GM12891 (cell line): Measurements from ENCODE around the gene ABCG5. TPM values are rescaled to one million over a fixed set of nuclear protein-coding genes. Genes with fewer than 3 reads are reported as not detected.
A peak's percentile ranks its signal among the peaks of the same experiment; 100 is the strongest.

ENCODE experiments used
- DNase-seq: peaks from one replicate; pipeline ENCODE4 v3.0.0; 2011; ENCODE audit warnings: low spot score; ENCODE audit not compliant: insufficient read length
- FAIRE-seq: peaks from 2 replicates; lab custom pipeline; 2011; peaks lifted over from hg19 to GRCh38; lab: Jason Lieb, UNC
- PAX5 ChIP-seq: IDR thresholded peaks from 2 replicates; pipeline ENCODE4 v1.6.1; 2011; ENCODE audit warnings: low read length, moderate library complexity, mild to moderate bottlenecking; ENCODE audit not compliant: insufficient read depth, severe bottlenecking
- POLR2A ChIP-seq: IDR thresholded peaks from 2 replicates; pipeline ENCODE4 v1.6.1; 2011; ENCODE audit warnings: low read depth, low read length, control low read depth
- POLR2AphosphoS5 ChIP-seq: IDR thresholded peaks from 2 replicates; pipeline ENCODE4 v1.6.1; 2011; ENCODE audit warnings: low read depth, low read length, control low read depth
- POU2F2 ChIP-seq: IDR thresholded peaks from 2 replicates; pipeline ENCODE4 v1.6.1; 2011; ENCODE audit warnings: low read depth, mild to moderate bottlenecking, control low read depth, low read length, moderate library complexity
- SPI1 ChIP-seq: IDR thresholded peaks from 2 replicates; pipeline ENCODE4 v1.6.1; 2011; ENCODE audit warnings: low read depth, low read length, control low read depth
- TAF1 ChIP-seq: IDR thresholded peaks from 2 replicates; pipeline ENCODE4 v1.6.1; 2011; ENCODE audit warnings: low read depth, low read length, control low read depth
- polyA plus RNA-seq: library from polyadenylated mRNA; unstranded; fragments of >200 nt; gene quantifications from one replicate; pipeline ENCODE4 v1.2.1, GENCODE V29; 2012; ENCODE audit warnings: low read depth, missing spikeins, inconsistent platforms; ENCODE audit not compliant: missing spikeins

ABCG5 gene
- not detected for polyA plus RNA-seq

GRCh38 chr2:43838560-43839267 is at the start of gene ABCG5, which contains the start of gene ABCG8:
Gene ABCG5, minus strand, starts transcription at chr2:43838839. Its CDS starts 160 bp downstream, at chr2:43838679.
Gene ABCG8, plus strand, starts transcription at chr2:43838971. Its CDS starts 83 bp downstream, at chr2:43839054.
- DNase-seq: no peak
- no peak for FAIRE-seq
- no peak for TF ChIP-seq TAF1
- TF ChIP-seq POU2F2: no peak
- no peak for TF ChIP-seq POLR2A
- no peak for TF ChIP-seq POLR2AphosphoS5
- no peak for TF ChIP-seq PAX5
- no peak for TF ChIP-seq SPI1

DNA sequence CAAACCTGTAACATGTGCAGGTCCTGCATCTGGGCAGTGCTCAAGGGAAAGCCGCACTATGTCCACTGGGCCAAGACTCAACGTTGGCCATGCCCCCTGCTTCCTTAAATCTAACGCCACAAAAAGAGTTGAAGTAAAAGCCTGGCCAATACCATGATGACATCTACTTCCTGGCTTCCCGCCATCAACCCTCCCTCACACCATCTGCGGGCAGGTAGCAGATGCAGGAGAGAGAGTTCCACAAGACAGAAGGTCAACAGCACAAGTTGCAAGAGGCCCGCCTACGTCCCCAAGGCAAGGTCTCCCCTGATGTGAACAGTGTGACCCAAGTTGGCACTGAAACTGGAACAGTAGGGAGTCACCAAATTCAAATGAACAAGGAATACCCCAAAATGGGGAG is 48.5 kb upstream of the ABCG5 start:
- no peak for TF ChIP-seq PAX5
- TF ChIP-seq POLR2AphosphoS5: no peak
- no peak for TF ChIP-seq POU2F2
- TF ChIP-seq SPI1: no peak
- TF ChIP-seq TAF1: no peak
- no peak for TF ChIP-seq POLR2A
- FAIRE-seq (no peak), DNase-seq (no peak)

DNA sequence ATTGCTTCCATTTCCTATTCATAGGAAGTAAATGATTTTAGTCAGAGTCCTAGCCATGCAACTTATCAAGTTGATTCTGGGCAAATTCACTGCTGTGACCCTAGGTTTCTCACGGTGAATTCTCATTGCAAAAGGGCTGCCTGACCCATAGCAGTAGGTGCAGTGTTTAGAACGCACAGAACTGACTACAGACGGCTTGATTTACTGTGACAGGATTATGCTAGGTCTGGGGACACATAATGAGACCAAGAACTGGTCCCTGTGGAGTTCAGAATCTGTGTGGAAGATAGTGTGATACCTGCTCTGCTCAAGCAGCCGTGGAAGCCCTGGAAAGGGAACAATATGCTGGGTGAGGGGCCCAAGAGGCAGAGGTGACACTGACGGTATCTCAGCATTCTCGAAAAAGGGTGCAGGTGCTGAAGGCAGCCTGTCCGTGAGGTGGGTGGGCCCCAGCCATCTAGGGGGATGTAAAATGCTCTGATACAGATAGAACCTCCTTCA is 46.5 kb upstream of the ABCG5 start:
- FAIRE-seq (no peak), DNase-seq (no peak)
- TF ChIP-seq POLR2A (no peak), PAX5 (no peak), POLR2AphosphoS5 (no peak), SPI1 (no peak), TAF1 (no peak), POU2F2 (no peak)

- FAIRE-seq (no peak), DNase-seq (no peak)
- no peak for TF ChIP-seq POU2F2
- no peak for TF ChIP-seq SPI1
- no peak for TF ChIP-seq POLR2AphosphoS5
- TF ChIP-seq POLR2A: no peak
- TF ChIP-seq PAX5: no peak
- no peak for TF ChIP-seq TAF1
Measured at GRCh38 chr2:43884689-43885088, 46.0 kb upstream of the ABCG5 start.

- FAIRE-seq (no peak), DNase-seq (no peak)
- TF ChIP-seq PAX5 (no peak), POLR2A (no peak), POLR2AphosphoS5 (no peak), TAF1 (no peak), POU2F2 (no peak)
Measured at GRCh38 chr2:43882312-43882711, 43.7 kb upstream of the ABCG5 start.

- TF ChIP-seq TAF1: no peak
- no peak for TF ChIP-seq PAX5
- no peak for TF ChIP-seq POLR2AphosphoS5
- TF ChIP-seq POU2F2: no peak
- no peak for TF ChIP-seq SPI1
- TF ChIP-seq POLR2A: no peak
- DNase-seq (no peak), FAIRE-seq (no peak)
Measured at GRCh38 chr2:43880952-43881351, 42.3 kb upstream of the ABCG5 start.

DNA sequence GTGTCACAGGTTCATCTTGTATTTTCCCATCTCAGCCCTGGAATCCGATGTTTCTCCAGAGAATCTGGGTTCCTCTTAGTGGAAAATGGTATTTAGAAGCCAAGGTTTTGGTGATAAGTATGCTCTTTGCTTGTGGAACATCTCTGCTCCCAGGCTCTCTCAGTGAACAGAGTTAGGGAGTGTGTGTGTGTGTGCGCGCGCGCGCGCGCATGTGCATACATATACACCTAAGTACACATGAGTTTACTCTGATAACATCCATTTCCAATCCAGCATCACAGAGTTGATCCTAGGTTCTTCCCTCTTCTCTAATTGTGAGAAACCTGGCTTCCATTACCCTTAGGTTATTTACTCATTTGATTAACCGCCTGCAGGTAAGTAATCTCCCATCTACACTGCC is 41.8 kb upstream of the ABCG5 start:
- DNase-seq (no peak), FAIRE-seq (no peak)
- TF ChIP-seq POU2F2 (no peak), POLR2AphosphoS5 (no peak), SPI1 (no peak), POLR2A (no peak), TAF1 (no peak), PAX5 (no peak)

GRCh38 chr2:43879261-43879660 is 40.6 kb upstream of the ABCG5 start:
- TF ChIP-seq POLR2AphosphoS5: no peak
- no peak for TF ChIP-seq POU2F2
- TF ChIP-seq PAX5: no peak
- TF ChIP-seq POLR2A: no peak
- no peak for TF ChIP-seq SPI1
- TF ChIP-seq TAF1: no peak
- DNase-seq (no peak), FAIRE-seq (no peak)

- FAIRE-seq: peak; percentile 97
Measured at GRCh38 chr2:43877782-43878464, 39.3 kb upstream of the ABCG5 start.

More at GRCh38 chr2:43877782-43878464, 39.3 kb upstream of the ABCG5 start:
- peak; percentile 63 for DNase-seq
- TF ChIP-seq POU2F2 (no peak), POLR2A (no peak), PAX5 (no peak), SPI1 (no peak), TAF1 (no peak), POLR2AphosphoS5 (no peak)
